Stimulated activated CD8-positive, alpha-beta memory T cell treated with anti-CD3 and anti-CD28 coated beads, Interleukin-7, amount 100 ng/mL, for 1 hour (primary cell): ENCODE measurements around the gene CTAGE8.
"Not testable (repeated sequence)": the region's sequence is repeated elsewhere in the genome, so short reads cannot be mapped to it uniquely, and the experiment has no call there.

ENCODE experiments used
- DNase-seq, 2 donors: peaks; one replicate each; pipeline ENCODE4 v3.0.0-alpha.2; 2020; ENCODE audit warnings: low read depth in 2 of 2

The CTAGE8 gene, protein sequence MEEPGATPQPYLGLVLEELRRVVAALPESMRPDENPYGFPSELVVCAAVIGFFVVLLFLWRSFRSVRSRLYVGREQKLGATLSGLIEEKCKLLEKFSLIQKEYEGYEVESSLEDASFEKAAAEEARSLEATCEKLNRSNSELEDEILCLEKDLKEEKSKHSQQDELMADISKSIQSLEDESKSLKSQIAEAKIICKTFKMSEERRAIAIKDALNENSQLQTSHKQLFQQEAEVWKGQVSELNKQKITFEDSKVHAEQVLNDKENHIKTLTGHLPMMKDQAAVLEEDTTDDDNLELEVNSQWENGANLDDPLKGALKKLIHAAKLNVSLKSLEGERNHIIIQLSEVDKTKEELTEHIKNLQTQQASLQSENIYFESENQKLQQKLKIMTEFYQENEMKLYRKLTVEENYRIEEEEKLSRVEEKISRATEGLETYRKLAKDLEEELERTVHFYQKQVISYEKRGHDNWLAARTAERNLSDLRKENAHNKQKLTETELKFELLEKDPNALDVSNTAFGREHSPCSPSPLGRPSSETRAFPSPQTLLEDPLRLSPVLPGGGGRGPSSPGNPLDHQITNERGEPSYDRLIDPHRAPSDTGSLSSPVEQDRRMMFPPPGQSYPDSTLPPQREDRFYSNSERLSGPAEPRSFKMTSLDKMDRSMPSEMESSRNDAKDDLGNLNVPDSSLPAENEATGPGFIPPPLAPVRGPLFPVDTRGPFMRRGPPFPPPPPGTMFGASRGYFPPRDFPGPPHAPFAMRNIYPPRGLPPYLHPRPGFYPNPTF

DNA sequence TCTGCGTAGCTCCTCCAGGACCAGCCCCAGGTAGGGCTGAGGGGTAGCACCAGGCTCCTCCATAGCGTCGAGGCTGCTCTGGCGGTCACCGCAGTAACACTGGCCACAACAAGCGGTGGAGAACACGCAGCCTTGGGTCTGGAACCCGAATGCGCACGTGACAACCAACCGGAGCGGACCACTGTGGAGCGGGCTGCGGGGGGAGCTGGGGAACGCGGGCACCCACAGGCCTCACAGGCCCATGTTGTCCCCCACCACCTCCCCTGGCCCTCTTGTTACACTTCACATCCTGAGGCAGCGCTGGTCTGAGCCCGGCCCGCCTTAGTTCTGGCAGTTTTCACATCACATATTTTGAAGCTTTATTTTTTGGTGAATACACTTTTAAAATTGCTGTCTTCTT is at the start of gene CTAGE8:
CTAGE8 (minus strand) TSS at position 101 of the 400 bp plus-strand sequence; CDS start at position 63, 38 bp downstream.
- DNase-seq: not testable (repeated sequence)

DNA sequence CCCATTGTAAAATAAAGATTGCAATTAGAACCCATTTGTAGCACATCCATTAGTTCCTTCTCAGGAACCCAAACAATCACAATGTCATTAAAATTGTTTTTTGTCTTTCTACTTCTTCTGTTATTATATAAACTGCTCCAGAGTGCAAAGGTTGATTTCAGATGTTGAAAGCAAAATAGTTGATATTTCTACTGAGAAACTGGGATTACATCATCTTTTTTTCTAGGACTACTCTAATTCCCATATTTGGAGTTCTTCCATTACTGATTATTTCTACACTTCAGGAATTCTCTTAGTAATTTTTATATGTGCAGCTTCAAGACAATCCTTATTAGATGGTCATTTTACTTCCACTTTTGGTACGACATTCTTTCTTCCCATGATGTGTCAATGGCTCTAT is 48.4 kb upstream of the CTAGE8 start:
- not testable (repeated sequence) for DNase-seq

DNA sequence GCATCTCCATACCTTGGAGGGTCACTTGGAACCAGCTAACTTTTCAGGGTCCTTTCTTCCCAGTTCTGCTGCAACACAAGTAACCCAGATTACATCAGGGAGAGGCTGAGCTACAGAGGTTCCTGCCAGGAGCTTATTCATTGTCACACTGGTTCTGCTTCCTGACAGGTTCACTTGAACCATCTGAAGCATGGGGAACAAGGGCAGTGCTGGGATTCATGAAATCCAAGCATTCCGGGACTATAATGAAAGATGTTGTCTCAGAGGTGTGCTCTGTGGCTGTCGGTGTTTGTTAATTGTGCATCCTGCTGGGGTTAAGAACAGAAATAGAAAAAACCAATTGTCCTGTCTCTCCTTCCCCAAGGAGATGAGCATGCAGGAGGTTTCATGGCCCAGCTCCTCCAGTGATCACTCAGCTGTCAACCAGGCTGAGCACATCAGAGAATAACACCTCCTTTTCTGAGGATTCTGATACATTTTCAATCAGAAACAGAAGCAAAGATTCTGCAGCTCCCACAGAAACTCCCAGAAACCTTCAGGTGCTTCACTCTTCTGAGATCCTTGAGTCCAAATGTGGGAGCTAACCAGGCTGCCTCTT is 42.9 kb upstream of the CTAGE8 start, which contains the start of gene OR2A1:
OR2A1 (plus strand) TSS at position 548 of the 598 bp plus-strand sequence. CDS start 5,706 bp downstream, outside the sequence.
- not testable (repeated sequence) for DNase-seq

DNA sequence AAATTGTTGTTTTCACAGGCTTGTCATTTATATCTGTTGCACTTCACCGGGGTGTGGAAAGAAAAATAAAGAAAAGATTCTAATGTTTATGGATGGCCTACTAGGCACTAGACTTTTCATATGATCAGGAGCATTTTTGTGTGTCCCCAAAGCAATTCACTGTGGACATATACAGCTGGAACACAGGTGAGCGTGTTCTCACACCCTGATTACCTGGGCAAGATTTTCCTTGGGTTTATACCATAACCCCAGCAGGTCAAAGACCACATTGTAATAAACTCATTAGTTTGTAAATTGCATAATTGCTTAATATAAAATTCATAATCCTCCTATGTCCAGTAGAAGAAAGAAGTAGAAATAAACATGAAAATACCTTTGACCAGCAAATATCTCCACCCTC is 42.1 kb upstream of the CTAGE8 start:
- not testable (repeated sequence) for DNase-seq

DNA sequence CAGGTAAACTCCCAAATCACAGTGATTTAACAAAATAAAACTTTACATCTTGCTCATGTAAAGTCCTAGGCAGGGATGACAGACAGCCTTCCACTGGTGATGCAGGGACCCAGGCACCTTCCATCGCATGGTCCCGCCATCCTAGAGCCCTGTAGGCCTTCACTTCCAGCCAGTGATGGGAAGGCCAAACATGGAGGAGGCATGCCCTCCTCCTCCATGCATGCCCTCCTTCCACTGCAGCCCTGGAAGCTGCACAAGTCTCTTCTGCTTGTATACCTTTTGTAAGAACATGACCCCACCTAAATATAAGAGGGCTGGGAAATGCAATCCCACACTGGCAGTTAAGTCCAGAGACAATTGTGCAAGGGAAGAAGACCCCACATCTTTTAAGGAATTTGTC is 40.6 kb upstream of the CTAGE8 start:
- not testable (repeated sequence) for DNase-seq

DNA sequence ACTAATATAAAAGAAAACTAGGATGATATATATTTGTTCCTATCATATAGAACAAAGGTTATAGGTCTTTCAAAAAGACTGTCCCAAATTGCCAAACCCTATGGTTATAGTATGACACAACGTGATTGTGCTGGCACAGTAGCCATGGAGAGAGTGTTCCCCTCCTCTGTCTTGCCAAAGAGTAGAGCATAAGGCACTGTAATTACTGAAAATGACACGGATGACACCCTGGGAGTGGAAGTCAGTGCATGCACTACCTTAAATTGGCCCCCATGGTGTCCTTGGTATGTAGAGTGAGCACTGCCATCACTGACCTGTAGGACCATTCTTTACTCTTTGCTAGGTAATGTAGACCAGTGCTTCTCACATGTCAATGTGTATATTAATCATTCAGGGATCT is 36.1 kb upstream of the CTAGE8 start:
- DNase-seq: not testable (repeated sequence)

DNA sequence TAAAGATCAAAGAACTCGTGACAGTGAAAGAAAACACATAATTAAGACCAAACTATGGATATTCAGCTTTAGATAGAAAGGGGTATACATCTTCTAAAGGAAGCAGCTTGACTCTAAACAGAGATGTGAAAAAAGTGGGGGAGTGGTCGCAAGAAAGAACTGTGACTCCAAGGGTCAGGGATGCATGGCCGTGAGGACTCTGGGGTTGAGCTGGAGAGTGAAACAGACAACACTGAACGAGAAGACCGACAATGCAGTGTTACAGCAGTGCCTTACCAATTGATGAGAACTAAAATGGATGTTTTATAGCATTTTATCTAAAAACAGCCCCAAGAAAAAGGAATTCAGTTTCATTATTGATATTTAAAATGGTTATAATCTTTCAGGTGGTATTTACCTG is 34.5 kb upstream of the CTAGE8 start:
- not testable (repeated sequence) for DNase-seq

DNA sequence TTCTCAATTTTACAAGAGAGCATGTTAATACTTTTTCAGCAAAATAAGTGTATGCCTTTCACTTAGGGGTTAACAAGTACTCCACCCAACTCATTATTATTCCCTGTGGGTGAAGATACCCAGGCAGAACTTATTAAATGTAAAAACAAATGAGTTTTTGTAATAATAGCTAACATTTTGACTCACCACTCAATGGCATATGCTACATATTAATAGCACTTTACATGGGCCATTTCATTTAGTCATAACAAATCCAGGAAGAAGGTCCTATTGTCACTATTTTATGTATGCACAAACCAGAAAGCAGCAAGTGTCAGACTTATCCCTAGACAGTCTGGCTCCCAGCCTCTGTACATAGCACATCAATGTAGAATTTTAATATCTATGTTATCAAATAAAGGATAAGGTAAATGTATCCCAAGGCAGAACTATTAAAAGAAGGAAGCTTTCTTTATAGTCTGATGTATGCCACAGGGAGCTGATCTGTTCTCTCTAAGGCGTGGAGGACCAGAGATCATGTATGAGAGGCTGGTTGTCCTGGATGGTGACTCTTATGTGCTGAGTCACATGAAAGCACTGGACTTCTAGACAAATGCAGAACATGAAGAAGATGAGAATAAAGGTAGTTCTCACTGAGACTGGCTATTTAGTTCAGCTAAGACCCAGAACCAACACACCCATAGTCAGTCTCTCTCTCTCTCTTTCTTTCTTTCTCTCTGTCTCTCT is 33.7 kb upstream of the CTAGE8 start:
- DNase-seq: not testable (repeated sequence)

DNA sequence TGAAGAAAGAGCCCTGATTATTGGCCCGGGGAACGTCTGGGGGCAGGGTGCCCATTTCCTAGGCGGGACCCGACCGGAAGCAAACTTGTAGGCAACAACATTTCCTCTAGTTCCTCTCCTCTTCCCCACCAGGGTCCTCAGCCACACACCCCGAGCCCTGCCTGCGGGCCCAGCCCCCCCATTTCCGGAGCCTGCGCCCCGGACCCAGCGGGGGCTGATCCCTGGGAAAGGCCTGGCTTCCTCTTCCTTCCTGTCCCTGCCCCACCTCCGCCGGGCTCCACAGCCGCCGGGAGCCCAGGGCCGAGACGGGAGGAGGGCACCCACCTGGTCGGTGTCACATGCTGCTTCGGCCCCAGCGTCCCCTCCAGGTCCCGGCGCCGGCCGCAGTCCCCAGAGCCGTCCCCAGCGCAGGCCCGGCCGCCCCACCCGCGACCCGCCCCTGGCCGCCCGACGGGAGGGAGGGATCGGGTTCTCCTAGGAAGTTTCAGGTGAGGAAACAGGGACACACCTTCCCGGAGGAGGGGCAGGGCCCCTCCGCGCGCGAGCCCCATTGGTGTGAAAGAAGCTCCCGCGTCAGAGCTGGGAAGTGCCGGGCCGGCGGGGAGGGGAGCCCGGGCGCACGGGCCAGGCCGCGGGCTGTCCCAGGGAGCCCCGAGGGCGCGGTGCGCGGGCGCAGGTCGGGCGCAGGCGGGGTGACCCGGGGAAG is 24.9 kb upstream of the CTAGE8 start:
- DNase-seq: not testable (repeated sequence)

DNA sequence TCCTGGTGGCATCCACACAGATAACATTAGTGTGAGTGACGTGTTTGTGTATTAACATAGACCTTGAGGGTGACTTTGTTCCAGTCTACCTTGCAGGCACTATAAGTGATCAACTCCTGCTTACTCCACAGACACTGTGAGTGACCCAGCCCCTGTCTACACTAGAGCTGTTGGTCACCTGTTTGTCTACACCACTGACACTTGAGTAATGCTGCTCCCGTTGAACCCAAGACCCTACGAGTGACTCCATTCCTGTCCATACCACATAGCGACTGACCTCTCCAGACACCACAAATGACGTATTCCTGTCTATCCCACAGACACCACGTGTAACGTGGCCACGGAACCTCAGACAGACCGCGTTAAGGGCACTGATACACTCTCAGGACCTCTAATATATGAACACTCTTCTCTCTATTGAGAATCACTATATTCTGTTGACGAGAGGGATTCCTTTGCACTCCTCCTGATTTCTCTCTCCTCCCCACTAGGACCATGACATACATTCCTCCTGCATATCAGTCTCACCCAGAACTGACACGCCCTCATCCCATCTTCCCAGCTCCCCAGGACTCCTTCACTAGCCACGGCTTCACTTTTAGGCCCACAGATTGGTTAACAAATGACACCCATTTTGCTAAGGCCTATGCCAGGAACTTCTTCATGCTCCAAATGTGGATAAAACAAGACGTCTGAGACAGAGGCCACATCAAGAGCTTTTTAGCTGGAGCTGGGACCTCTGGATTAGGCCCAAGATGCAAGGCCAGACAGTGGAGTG is 23.5 kb upstream of the CTAGE8 start:
- DNase-seq: not testable (repeated sequence)

DNA sequence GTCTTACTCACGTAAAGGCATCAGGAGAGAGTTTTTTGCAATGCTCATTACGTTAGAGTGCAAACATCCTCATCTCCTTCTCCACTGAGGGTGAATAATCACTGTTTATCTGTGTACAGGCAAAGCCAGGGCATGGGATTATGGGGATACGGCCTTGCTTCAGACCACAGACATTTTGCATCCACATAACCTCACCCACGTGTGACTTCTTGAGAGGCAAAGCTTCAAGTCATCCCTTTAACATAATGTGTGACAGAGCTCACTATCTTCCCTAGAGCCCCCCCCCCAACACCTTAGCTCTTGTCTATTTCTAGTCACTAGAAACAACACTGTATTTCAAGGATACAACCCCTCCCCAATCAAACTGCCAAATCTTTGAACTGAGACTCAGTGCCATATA is 22.5 kb upstream of the CTAGE8 start:
- not testable (repeated sequence) for DNase-seq

DNA sequence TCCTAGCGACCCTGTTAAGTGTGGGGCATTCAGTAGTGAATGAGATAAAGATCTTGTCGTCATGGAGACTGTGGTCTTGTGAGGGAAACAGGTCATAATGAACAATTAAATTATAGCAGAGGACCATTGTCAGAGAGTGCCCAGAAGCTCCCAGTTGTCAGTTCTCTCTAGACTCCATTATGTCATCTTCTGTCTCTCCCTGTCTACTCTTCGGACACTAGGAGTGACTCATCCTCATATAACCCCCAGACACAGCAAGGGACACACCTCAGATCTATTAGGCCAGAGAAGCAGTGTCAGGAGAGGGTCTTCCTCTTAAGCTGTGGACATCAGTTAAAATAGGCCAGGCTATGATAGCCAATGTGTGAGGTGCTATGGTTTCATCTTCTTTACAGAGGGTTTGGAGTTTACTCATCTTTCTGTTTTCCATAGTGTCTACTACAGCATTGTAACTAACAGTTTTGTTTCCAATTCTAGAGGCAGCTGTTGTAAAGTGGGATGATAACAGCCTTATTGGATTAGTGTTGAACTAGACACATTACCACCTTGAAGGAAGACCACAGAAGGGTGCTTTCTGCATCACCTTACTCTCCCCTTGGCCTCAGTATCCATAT is 18.2 kb upstream of the CTAGE8 start:
- not testable (repeated sequence) for DNase-seq

DNA sequence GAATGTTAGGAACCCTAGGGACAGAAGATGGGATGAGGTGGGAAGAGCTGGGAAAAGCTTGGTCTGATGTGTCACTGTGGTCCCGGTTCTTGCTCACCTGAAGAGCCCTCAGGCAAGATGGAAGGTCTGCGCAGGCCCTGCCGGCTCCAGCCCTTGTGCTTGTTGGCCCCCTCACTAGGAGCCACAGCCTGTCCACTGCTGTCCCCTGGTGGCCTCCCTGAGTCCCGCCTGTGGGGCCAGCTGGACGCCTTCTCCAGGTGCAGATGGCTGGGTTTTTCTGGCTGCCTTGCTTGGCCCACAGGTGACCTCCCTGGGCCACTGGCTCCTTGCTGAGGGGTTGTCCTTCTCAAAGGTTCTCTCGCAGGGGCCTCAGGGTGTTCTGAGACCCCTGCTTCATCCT is 14.6 kb upstream of the CTAGE8 start:
- DNase-seq: not testable (repeated sequence)

DNA sequence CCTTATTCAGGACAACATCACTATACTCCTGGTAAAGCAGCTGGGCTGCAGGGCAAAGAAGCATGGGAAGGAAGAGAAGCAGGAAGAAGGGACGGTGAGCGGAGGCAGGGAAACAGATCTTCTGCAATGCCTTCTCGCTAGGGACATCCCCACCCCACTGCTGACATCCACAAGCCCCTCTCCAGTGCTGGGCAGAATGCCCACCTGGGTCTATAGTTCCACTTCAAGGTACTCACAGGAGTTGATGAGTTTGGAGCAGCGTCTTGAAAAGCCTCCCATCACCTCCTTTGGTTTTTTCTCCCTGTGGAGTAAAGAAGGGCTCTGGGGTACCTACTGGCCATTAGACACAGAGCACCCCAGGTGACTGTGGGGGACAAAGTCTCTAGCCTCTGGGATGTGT is 13.4 kb upstream of the CTAGE8 start:
- DNase-seq: not testable (repeated sequence)

DNA sequence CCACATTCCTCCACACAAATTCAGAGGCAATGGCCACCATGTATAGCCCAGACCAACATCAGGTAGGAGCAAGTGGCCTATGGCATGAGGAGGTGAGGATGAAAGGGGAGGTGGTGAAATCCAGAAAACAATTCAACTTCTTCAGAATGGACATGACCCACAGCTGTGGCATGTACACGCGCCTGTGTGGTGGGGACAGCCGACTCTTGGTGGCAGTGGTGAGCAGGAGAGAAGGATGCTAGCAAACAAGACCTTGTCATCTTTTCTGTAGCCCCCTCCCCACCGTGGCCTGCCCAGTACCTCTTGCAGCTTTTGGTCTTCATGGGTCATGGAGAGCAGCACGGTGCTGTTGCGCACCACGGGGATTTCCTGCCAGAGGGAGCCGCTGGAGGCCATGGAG is 12.9 kb upstream of the CTAGE8 start:
- DNase-seq: not testable (repeated sequence)

DNA sequence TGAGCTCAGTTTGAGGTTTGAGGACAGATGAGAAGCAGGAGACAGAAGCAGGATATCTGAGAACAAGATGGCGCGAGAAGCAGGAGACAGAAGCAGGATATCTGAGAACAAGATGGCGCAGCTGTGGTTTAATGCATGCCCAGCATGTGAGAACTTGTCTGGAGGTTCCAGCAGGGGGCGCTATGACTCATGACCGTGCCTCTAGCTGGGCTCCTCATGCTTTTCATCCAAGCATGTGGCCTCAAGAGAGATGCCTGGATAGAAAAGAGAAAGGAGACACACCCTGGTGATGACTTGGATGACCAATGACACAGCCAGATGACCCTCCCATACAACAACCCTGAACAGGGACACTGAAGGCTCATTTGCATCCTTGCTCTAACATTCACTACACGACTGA is 10.9 kb upstream of the CTAGE8 start:
- DNase-seq: not testable (repeated sequence)

DNA sequence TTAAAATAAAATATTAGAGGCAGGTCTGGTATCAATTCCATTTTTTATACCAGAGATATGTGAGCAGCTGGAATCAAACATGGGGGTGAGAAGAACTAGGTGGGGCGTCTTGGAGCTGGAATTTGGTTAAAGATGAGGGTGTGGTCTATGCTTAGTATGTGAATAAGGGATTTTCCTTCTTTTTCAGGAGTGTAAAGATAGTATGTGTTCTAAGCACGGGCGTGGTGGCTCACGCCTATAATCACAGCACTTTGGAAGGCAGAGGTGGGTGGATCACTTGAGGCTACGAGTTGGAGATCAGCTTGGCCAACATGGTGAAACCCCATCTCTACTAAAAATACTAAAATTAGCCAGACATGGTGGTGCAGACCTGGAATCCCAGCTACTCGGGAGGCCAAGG is 6.2 kb upstream of the CTAGE8 start:
- DNase-seq: not testable (repeated sequence)

DNA sequence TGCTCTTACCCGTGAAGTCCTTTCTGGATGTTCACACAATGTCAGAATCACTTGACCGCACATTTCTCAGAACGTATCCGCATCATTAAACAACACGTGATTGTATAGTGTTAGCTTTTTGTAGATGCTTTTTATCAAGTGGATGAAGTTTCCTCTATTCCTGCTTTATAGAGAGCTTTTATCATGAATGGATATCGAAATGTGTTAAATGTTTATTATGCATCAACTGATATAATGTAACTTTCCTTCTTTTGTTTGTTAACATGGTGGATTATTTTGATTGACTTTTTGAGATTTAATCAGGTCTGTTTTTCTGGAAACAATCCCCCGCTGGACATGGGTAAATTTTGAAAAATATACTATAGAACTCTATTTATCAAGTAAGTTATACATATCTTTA is 4.4 kb downstream of the CTAGE8 start, which contains the start of gene OR2A7:
OR2A7 (minus strand) TSS at position 101 of the 400 bp plus-strand sequence. CDS start 5,164 bp downstream, outside the sequence.
- not testable (repeated sequence) for DNase-seq

DNA sequence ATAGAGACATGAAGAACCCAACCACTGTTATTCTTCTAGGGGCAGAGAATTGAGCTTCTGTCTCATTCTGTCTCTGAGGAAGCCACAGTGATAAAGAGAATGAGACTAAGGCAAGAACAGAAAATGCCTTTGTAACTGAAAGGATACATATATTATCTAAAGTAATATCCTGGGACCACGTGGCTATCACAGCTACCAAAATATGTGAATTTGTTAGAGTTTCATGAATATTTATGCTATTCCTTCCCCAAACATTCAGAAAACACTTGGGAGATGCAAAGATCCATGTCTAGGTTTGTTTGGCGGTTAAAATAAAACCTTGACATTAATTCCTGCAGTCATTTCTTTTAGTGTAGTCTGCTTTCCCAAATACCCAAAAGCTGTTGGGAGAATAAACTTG is 7.0 kb downstream of the CTAGE8 start:
- DNase-seq: not testable (repeated sequence)
